ENCODE results near the gene WDR44.

DNA sequence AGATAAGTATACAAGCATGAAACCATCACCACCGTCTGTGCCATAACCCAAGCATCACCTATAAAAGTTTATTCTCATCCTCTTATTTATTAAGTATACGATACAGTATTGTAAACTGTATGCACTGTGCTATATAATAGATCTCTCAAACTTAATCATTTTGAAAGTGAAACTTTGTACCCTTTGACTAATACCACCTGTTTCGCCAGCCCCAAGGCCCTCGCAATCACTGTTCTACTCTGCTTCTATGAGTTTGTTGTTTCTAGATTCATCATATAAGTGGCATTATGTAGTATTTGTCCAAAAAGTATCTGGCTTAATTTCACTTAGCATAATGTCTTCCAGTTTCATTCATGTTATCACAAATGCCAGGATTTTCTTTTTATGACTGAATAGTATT, 77.7 kb downstream of the WDR44 start:
- TF ChIP-seq EZH2 (optimal IDR thresholded peaks at IDR 0.05; ENCODE audit: low read depth, low read length) (no peak), EZH2phosphoT487 (IDR thresholded peaks at IDR 0.05; ENCODE audit: low read length) (no peak)
- TF ChIP-seq, protein P1, sequence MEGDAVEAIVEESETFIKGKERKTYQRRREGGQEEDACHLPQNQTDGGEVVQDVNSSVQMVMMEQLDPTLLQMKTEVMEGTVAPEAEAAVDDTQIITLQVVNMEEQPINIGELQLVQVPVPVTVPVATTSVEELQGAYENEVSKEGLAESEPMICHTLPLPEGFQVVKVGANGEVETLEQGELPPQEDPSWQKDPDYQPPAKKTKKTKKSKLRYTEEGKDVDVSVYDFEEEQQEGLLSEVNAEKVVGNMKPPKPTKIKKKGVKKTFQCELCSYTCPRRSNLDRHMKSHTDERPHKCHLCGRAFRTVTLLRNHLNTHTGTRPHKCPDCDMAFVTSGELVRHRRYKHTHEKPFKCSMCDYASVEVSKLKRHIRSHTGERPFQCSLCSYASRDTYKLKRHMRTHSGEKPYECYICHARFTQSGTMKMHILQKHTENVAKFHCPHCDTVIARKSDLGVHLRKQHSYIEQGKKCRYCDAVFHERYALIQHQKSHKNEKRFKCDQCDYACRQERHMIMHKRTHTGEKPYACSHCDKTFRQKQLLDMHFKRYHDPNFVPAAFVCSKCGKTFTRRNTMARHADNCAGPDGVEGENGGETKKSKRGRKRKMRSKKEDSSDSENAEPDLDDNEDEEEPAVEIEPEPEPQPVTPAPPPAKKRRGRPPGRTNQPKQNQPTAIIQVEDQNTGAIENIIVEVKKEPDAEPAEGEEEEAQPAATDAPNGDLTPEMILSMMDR (IDR thresholded peaks at IDR 0.05; ENCODE audit: low read length), result no peak
